DND-41 (cell line): ENCODE measurements around the gene SLC27A1.

ENCODE experiments used
- CTCF ChIP-seq: IDR thresholded peaks from 2 replicates; pipeline ENCODE4 v1.5.1; 2012; ENCODE audit warnings: borderline replicate concordance, low read length, moderate library complexity, mild to moderate bottlenecking; ENCODE audit not compliant: poor library complexity, severe bottlenecking; ENCODE audit errors: extremely low read depth
- EZH2 ChIP-seq: IDR thresholded peaks from 3 replicates; pipeline ENCODE4 v1.6.1; 2012; ENCODE audit warnings: borderline replicate concordance, low read depth, mild to moderate bottlenecking, moderate library complexity, low read length, inconsistent platforms; ENCODE audit not compliant: severe bottlenecking

GRCh38 chr19:17421942-17422341 is 48.4 kb upstream of the SLC27A1 start:
- TF ChIP-seq CTCF (no peak), EZH2 (no peak)
